Lower leg skin (tissue), 3 donors: Measurements from ENCODE around the gene DYNLT3.

Source experiments
- CTCF ChIP-seq, 3 donors: fragments of 450-650 bp; IDR thresholded peaks; one replicate each; pipeline ENCODE4 v1.5.1; 2016; ENCODE audit warnings: antibody characterized with exemption in 3 of 3, mild to moderate bottlenecking in 3 of 3, moderate library complexity in 2 of 3
- POLR2A ChIP-seq, 2 donors: fragments of 450-650 bp; IDR thresholded peaks; one replicate each; pipeline ENCODE4 v1.6.1; 2016 to 2017; ENCODE audit warnings: antibody characterized with exemption in 2 of 2, mild to moderate bottlenecking in 1 of 2, moderate library complexity in 1 of 2

DNA sequence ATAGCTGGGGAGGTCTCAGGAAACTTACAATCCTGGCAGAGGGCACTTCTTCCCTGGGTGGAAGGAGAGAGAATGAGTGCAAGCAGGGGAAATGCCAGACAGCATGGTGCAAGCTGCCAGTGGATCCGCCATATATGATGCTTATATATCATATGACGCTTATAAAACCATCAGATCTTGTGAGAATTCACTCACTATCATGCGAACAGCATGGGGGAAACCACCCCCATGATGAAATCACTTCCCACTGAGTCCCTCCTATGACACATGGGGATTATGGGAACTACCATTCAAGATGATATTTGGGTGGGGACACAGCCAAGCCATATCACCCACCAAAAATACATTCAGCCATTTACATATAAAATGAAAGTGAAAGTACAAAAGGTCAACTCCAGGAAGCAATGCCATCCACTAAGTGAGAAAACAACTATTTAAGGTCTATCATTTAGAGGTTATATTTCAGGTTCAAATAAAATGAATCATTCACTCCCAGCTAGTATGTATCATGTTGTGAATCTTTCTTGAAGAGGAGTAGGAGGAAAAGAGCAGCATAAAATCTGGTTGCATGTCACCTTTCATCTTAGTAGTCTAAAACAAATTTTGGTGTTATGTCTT lies 20.3 kb upstream of the DYNLT3 start:
- TF ChIP-seq POLR2A (IDR thresholded peaks at IDR 0.05) (no peak), CTCF (IDR thresholded peaks at IDR 0.05) (no peak)
